ENCODE data around the gene C1orf141. TPM values are rescaled to one million over a fixed set of nuclear protein-coding genes. Genes with fewer than 3 reads are reported as not detected.

C1orf141 gene
- total and polyA plus RNA-seq, 9 of the 15 experiments (the other 6 are each of a cell fraction or from before 2014, with no cell fraction given): not detected

DNA sequence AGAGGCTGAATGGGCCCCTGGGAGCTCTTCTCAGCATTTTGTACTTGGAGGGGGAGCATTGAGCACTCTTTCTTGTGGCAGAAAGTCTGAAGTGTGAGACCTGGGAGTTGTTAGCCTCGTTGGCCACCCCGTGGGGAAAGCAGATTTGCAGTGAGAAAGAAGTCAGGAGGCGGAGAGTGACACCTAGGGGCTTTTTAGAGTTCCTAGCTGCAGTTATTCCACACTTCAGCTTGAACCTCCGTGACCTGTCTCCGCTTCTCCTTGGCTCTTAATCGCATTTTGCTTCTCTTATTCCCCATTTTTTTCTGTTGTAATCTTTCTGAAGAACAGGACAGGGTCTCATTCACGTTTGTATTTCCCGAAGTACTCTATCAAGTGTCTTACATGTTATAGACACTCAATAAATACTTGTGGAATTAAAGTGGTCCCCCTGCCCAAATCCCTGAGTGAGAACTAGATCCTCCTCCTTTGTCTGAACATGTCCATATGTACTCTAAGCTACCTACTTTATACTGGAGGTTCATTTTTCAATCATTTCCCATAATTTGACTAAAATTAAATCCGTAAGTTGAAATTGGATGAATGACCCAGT is 14.5 kb upstream of the C1orf141 start (continued):
- TF ChIP-seq, protein P1, sequence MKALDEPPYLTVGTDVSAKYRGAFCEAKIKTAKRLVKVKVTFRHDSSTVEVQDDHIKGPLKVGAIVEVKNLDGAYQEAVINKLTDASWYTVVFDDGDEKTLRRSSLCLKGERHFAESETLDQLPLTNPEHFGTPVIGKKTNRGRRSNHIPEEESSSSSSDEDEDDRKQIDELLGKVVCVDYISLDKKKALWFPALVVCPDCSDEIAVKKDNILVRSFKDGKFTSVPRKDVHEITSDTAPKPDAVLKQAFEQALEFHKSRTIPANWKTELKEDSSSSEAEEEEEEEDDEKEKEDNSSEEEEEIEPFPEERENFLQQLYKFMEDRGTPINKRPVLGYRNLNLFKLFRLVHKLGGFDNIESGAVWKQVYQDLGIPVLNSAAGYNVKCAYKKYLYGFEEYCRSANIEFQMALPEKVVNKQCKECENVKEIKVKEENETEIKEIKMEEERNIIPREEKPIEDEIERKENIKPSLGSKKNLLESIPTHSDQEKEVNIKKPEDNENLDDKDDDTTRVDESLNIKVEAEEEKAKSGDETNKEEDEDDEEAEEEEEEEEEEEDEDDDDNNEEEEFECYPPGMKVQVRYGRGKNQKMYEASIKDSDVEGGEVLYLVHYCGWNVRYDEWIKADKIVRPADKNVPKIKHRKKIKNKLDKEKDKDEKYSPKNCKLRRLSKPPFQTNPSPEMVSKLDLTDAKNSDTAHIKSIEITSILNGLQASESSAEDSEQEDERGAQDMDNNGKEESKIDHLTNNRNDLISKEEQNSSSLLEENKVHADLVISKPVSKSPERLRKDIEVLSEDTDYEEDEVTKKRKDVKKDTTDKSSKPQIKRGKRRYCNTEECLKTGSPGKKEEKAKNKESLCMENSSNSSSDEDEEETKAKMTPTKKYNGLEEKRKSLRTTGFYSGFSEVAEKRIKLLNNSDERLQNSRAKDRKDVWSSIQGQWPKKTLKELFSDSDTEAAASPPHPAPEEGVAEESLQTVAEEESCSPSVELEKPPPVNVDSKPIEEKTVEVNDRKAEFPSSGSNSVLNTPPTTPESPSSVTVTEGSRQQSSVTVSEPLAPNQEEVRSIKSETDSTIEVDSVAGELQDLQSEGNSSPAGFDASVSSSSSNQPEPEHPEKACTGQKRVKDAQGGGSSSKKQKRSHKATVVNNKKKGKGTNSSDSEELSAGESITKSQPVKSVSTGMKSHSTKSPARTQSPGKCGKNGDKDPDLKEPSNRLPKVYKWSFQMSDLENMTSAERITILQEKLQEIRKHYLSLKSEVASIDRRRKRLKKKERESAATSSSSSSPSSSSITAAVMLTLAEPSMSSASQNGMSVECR (CRISPR knock-in tag; IDR thresholded peaks at IDR 0.05): no peak
- TF ChIP-seq FOXA1 (IDR thresholded peaks at IDR 0.05; ENCODE audit: borderline replicate concordance): no peak
- TF ChIP-seq STAT5A (IDR thresholded peaks at IDR 0.05; ENCODE audit: borderline replicate concordance, low read length): no peak
- TF ChIP-seq ETV1 (tag; conservative IDR thresholded peaks at IDR 0.05; ENCODE audit: low read depth): 0 out of 2 replicates have a peak, but pooled peaks have one; percentile 18
- TF ChIP-seq ZC3H11A (IDR thresholded peaks at IDR 0.05; ENCODE audit: low read depth, low read length): no peak
- no peak for TF ChIP-seq RBM15 (IDR thresholded peaks at IDR 0.05; ENCODE audit: insufficient read depth, low read length)
- TF ChIP-seq, protein P2, sequence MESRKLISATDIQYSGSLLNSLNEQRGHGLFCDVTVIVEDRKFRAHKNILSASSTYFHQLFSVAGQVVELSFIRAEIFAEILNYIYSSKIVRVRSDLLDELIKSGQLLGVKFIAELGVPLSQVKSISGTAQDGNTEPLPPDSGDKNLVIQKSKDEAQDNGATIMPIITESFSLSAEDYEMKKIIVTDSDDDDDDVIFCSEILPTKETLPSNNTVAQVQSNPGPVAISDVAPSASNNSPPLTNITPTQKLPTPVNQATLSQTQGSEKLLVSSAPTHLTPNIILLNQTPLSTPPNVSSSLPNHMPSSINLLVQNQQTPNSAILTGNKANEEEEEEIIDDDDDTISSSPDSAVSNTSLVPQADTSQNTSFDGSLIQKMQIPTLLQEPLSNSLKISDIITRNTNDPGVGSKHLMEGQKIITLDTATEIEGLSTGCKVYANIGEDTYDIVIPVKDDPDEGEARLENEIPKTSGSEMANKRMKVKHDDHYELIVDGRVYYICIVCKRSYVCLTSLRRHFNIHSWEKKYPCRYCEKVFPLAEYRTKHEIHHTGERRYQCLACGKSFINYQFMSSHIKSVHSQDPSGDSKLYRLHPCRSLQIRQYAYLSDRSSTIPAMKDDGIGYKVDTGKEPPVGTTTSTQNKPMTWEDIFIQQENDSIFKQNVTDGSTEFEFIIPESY (CRISPR knock-in tag; IDR thresholded peaks at IDR 0.05): 0 out of 2 replicates have a peak, but pooled peaks have one; percentile 18
- TF ChIP-seq TFAM (CRISPR knock-in tag; conservative IDR thresholded peaks at IDR 0.05): no peak
- TF ChIP-seq FOXJ2 (tag; IDR thresholded peaks at IDR 0.05): no peak
- TF ChIP-seq EHMT2 (IDR thresholded peaks at IDR 0.05): no peak
- TF ChIP-seq RUNX1 (IDR thresholded peaks at IDR 0.05; ENCODE audit: low read depth): no peak
- TF ChIP-seq CBX5 (IDR thresholded peaks at IDR 0.05; ENCODE audit: borderline replicate concordance, low read depth): no peak
- no peak for TF ChIP-seq SAP30 (IDR thresholded peaks at IDR 0.05; ENCODE audit: borderline replicate concordance, insufficient read depth, low read depth, low read length, poor library complexity, severe bottlenecking)
- TF ChIP-seq RB1 (IDR thresholded peaks at IDR 0.05; ENCODE audit: low read depth): 0 out of 2 replicates have a peak, but pooled peaks have one; percentile 23
- TF ChIP-seq, protein P3, sequence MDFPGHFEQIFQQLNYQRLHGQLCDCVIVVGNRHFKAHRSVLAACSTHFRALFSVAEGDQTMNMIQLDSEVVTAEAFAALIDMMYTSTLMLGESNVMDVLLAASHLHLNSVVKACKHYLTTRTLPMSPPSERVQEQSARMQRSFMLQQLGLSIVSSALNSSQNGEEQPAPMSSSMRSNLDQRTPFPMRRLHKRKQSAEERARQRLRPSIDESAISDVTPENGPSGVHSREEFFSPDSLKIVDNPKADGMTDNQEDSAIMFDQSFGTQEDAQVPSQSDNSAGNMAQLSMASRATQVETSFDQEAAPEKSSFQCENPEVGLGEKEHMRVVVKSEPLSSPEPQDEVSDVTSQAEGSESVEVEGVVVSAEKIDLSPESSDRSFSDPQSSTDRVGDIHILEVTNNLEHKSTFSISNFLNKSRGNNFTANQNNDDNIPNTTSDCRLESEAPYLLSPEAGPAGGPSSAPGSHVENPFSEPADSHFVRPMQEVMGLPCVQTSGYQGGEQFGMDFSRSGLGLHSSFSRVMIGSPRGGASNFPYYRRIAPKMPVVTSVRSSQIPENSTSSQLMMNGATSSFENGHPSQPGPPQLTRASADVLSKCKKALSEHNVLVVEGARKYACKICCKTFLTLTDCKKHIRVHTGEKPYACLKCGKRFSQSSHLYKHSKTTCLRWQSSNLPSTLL (IDR thresholded peaks at IDR 0.05): no peak
- TF ChIP-seq RAD21 (CRISPR knock-in tag; conservative IDR thresholded peaks at IDR 0.05 in 1 of 2, IDR thresholded peaks at IDR 0.05 in 1 of 2): peak; percentile 98
- no peak for TF ChIP-seq SP1 (CRISPR knock-in tag; IDR thresholded peaks at IDR 0.05)
- no peak for TF ChIP-seq ZNF124 (CRISPR knock-in tag; IDR thresholded peaks at IDR 0.05)
- TF ChIP-seq, protein P4, sequence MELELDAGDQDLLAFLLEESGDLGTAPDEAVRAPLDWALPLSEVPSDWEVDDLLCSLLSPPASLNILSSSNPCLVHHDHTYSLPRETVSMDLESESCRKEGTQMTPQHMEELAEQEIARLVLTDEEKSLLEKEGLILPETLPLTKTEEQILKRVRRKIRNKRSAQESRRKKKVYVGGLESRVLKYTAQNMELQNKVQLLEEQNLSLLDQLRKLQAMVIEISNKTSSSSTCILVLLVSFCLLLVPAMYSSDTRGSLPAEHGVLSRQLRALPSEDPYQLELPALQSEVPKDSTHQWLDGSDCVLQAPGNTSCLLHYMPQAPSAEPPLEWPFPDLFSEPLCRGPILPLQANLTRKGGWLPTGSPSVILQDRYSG (tag; conservative IDR thresholded peaks at IDR 0.05; ENCODE audit: low read depth): no peak
